ENCODE results near the gene CCDC184.
"Not testable (repeated sequence)": the region's sequence is repeated elsewhere in the genome, so short reads cannot be mapped to it uniquely, and the experiment has no call there.

Gene CCDC184

DNA sequence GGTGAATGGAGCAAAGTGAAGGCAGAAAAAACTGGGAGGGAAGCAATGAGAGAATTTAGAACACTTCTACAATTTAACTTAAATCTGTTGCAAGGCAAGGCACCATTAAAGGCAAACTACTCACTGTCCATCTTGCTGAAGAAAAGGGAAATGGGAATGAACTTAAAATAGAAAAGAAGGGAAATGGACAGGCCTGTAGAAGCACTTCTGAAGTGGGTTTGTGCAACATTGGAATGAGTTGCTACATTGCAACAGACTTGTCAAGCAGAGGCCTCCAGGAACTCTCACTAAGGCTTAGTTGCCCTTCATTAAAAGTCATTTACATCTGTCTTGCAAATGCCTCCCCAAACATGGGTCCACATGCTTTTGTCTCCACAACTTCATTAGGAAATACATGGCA lies 33.3 kb downstream of the CCDC184 start:
- Histone ChIP-seq H3K9me3 (ENCODE audit: control insufficient read depth, insufficient read depth, low read depth, low read length) (no peaks in the 10 kb centered on the region), H3K4me1 (ENCODE audit: control insufficient read depth, insufficient read depth, low read length) (no peaks in the 10 kb centered on the region), H3K9ac (ENCODE audit: low read length) (no peak overlapping the region), H3K27me3 (ENCODE audit: control insufficient read depth, insufficient read depth, low read length) (peaks cover 32% of the 10 kb centered on the region), H3K4me3 (ENCODE audit: low read depth, low read length) (no peak overlapping the region), H3K27ac (ENCODE audit: low read depth, low read length) (no peak overlapping the region), H3K36me3 (ENCODE audit: control insufficient read depth, insufficient read depth, low read length) (no peaks in the 10 kb centered on the region)

DNA sequence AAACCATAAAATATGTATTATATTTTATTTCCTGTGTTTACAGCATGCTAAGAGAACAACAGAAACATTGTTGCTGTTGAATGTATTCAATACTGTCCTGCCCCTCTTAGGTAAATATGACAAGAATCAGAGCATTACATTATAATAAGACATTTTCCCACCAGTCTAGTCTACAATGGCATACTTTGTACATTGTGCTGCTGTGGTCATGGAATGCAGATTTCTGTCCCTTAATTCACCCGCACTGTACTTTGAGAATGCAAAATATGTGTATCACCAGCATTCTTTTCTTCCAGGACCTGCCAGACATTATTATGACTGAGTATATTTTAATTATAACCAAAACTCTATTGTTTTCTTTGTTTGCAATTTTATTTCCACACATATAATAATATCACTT lies 36.2 kb downstream of the CCDC184 start:
- Histone ChIP-seq H3K36me3 (ENCODE audit: control insufficient read depth, insufficient read depth, low read length) (no peaks in the 10 kb centered on the region), H3K4me3 (ENCODE audit: low read depth, low read length) (no peak overlapping the region), H3K9me3 (ENCODE audit: control insufficient read depth, insufficient read depth, low read depth, low read length) (no peaks in the 10 kb centered on the region), H3K4me1 (ENCODE audit: control insufficient read depth, insufficient read depth, low read length) (no peaks in the 10 kb centered on the region), H3K27me3 (ENCODE audit: control insufficient read depth, insufficient read depth, low read length) (peaks cover 16% of the 10 kb centered on the region; the same call in 1 of the 2 replicates), H3K9ac (ENCODE audit: low read length) (no peak overlapping the region), H3K27ac (ENCODE audit: low read depth, low read length) (no peak overlapping the region)

DNA sequence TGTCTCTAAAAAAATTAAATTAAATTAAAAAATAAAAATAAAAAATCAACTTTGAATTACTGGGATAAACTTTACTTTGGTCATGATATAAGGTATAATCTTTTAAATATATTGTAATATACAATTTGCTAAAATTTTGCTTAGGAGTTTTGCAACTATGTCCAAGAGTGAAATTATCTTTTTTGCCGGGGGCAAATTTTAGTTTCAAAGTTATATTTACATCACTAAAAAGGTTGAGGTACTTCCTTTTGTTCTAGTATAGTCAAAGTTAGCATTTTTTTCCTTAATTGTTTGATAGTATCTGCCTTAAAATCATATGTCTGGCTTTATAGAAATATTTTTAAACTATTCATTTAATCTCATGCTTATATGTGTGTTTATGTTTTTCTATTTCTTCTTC lies 37.3 kb downstream of the CCDC184 start:
- H3K27me3 ChIP-seq (ENCODE audit: control insufficient read depth, insufficient read depth, low read length) = peaks cover 13% of the 10 kb centered on the region; the same call in 1 of the 2 replicates
- H3K9ac ChIP-seq (ENCODE audit: low read length) = no peak overlapping the region
- no peak overlapping the region for H3K27ac ChIP-seq (ENCODE audit: low read depth, low read length)
- H3K4me1 ChIP-seq (ENCODE audit: control insufficient read depth, insufficient read depth, low read length) = no peaks in the 10 kb centered on the region
- H3K36me3 ChIP-seq (ENCODE audit: control insufficient read depth, insufficient read depth, low read length) = no peaks in the 10 kb centered on the region
- no peak overlapping the region for H3K4me3 ChIP-seq (ENCODE audit: low read depth, low read length)
- H3K9me3 ChIP-seq (ENCODE audit: control insufficient read depth, insufficient read depth, low read depth, low read length) = no peaks in the 10 kb centered on the region

DNA sequence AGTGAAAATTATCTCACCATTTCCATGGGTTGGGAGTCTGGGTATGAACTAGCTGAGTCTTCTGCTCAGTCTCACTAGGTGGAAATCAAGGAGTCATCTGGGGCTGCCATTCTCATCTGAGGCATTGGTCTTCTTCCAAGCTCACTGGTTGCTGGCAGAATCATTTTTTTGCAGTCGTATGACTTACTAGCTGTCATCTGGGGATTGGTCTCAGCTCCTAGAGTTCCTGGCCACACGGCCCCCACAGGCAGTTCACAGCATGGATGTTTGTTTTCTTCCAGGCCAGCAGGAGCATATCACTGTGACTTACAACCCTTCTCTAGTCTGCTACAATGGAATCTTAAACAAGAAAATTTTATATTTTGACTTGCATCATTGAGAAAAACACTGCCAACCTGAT lies 38.2 kb downstream of the CCDC184 start:
- no peaks in the 10 kb centered on the region for H3K36me3 ChIP-seq (ENCODE audit: control insufficient read depth, insufficient read depth, low read length)
- no peak overlapping the region for H3K27ac ChIP-seq (ENCODE audit: low read depth, low read length)
- H3K4me3 ChIP-seq (ENCODE audit: low read depth, low read length) = no peak overlapping the region
- peaks cover 4% of the 10 kb centered on the region; the same call in 1 of the 2 replicates for H3K27me3 ChIP-seq (ENCODE audit: control insufficient read depth, insufficient read depth, low read length)
- H3K4me1 ChIP-seq (ENCODE audit: control insufficient read depth, insufficient read depth, low read length) = no peaks in the 10 kb centered on the region
- H3K9ac ChIP-seq (ENCODE audit: low read length) = no peak overlapping the region
- no peaks in the 10 kb centered on the region for H3K9me3 ChIP-seq (ENCODE audit: control insufficient read depth, insufficient read depth, low read depth, low read length)

DNA sequence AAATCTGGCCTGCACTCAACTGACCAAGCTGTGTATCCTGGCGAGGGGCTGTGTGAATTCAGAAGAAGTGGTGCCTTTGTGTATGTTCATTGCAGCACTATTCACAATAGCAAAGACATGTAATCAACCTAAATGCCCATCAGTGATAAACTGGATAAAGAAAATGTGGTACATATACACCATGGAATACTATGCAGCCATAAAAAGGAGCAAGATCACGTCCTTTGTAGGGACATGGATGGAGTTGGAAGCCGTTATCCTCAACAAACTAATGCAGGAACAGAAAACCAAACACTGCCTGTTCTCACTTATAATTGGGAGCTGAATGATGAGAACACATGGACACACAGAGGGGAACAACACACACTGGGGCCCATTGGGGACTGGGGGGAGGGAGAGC lies 41.1 kb downstream of the CCDC184 start:
- not testable (repeated sequence) for H3K27ac ChIP-seq (ENCODE audit: low read depth, low read length); H3K36me3 ChIP-seq (ENCODE audit: control insufficient read depth, insufficient read depth, low read length); H3K9ac ChIP-seq (ENCODE audit: low read length); H3K4me3 ChIP-seq (ENCODE audit: low read depth, low read length); H3K27me3 ChIP-seq (ENCODE audit: control insufficient read depth, insufficient read depth, low read length); H3K9me3 ChIP-seq (ENCODE audit: control insufficient read depth, insufficient read depth, low read depth, low read length); H3K4me1 ChIP-seq (ENCODE audit: control insufficient read depth, insufficient read depth, low read length)

DNA sequence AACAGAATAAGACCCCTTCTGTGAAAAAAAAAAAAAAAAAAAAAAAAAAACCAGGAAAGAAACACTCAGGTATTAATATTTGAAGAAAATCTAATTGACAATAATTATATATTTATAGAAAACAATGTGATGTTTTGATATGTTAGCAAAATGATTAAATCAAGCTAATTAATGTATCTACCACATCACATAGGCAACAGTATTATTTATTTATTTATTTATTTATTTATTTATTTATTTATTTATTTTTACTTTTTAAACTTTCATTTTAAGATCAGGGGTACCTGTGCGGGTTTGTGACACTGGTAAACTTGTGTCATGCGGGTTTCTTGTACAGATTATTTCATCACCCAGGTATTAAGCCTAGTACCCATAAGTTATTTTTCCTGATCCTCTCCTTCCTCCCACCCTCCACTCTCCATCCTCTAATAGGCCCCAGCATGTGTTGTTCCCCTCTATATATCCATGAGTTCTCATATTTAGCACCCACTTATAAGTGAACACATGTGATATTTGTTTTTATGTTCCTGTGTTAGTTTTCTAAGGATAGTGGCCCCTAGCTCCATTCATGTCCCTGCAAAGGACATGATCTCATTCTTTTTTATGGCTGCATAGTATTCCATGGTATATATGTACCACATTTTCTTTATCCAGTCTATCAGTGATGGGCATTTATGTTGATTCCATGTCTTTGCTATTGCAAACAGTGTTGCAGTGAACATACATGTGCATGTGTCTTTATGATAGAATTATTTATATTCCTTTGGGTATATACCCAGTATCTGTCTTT lies 47.9 kb downstream of the CCDC184 start:
- H3K9ac ChIP-seq (ENCODE audit: low read length); H3K27ac ChIP-seq (ENCODE audit: low read depth, low read length); H3K9me3 ChIP-seq (ENCODE audit: control insufficient read depth, insufficient read depth, low read depth, low read length); H3K4me1 ChIP-seq (ENCODE audit: control insufficient read depth, insufficient read depth, low read length); H3K36me3 ChIP-seq (ENCODE audit: control insufficient read depth, insufficient read depth, low read length); H3K4me3 ChIP-seq (ENCODE audit: low read depth, low read length); H3K27me3 ChIP-seq (ENCODE audit: control insufficient read depth, insufficient read depth, low read length): not testable (repeated sequence)
